Neural progenitor cell (in vitro differentiated cells): ENCODE results near the gene DAP. TPM values are rescaled to one million over a fixed set of nuclear protein-coding genes. Genes with fewer than 3 reads are reported as not detected.
A peak's percentile ranks its signal among the peaks of the same experiment; 100 is the strongest.
"Not testable (repeated sequence)": the region's sequence is repeated elsewhere in the genome, so short reads cannot be mapped to it uniquely, and the experiment has no call there.

Experiments
- DNase-seq: peaks from one replicate; pipeline ENCODE4 v3.0.0-alpha.2; 2016; ENCODE audit warnings: low spot score
- H2AFZ ChIP-seq: fragments of 200-600 bp; sonication (generic); replicated peaks from 2 replicates; pipeline ENCODE4 v1.6.1; 2016; ENCODE audit warnings: antibody characterized with exemption
- H3F3A ChIP-seq: fragments of 200-600 bp; sonication (generic); 2 replicates; pipeline ENCODE4 v1.6.1; 2016; ENCODE audit warnings: antibody characterized with exemption, low read depth
- H3K27ac ChIP-seq: fragments of 200-600 bp; sonication (generic); 2 replicates; pipeline ENCODE4 v1.5.1; 2016; ENCODE audit warnings: mild to moderate bottlenecking
- H3K27me3 ChIP-seq: fragments of 200-600 bp; sonication (generic); 2 replicates; pipeline ENCODE4 v1.6.1; 2016; ENCODE audit warnings: mild to moderate bottlenecking, moderate library complexity
- H3K36me3 ChIP-seq: fragments of 200-600 bp; sonication (generic); 2 replicates; pipeline ENCODE4 v1.5.1; 2016
- H3K4me1 ChIP-seq: fragments of 200-600 bp; sonication (generic); 2 replicates; pipeline ENCODE4 v1.6.1; 2016; ENCODE audit warnings: mixed run types
- H3K4me2 ChIP-seq: fragments of 200-600 bp; sonication (generic); 2 replicates; pipeline ENCODE4 v1.6.1; 2016
- H3K4me3 ChIP-seq: fragments of 200-600 bp; sonication (generic); 2 replicates; pipeline ENCODE4 v1.5.1; 2016
- H3K79me2 ChIP-seq: fragments of 200-600 bp; sonication (generic); 2 replicates; pipeline ENCODE4 v1.6.1; 2016; ENCODE audit warnings: low read depth
- H3K9ac ChIP-seq: fragments of 200-600 bp; sonication (generic); 2 replicates; pipeline ENCODE4 v1.6.1; 2016
- H3K9me3 ChIP-seq: fragments of 200-600 bp; sonication (generic); 2 replicates; pipeline ENCODE4 v1.5.1; 2016; ENCODE audit warnings: low read depth
- H4K20me1 ChIP-seq: fragments of 200-600 bp; sonication (generic); 2 replicates; pipeline ENCODE4 v1.6.1; 2016; ENCODE audit warnings: low read depth
- H3K27ac Mint-ChIP-seq: 3 replicates; pipeline ENCODE4 v1.8.0; 2021; ENCODE audit warnings: mixed read lengths
- H3K27me3 Mint-ChIP-seq: 2 replicates; pipeline ENCODE4 v1.8.0; 2022; ENCODE audit warnings: low read depth, mild to moderate bottlenecking, inconsistent platforms, moderate library complexity, mixed read lengths; ENCODE audit not compliant: insufficient read depth
- H3K36me3 Mint-ChIP-seq: 3 replicates; pipeline ENCODE4 v1.8.0; 2021; ENCODE audit warnings: mixed read lengths
- H3K4me1 Mint-ChIP-seq: 3 replicates; pipeline ENCODE4 v1.8.0; 2021; ENCODE audit warnings: mixed read lengths
- H3K4me3 Mint-ChIP-seq: 3 replicates; pipeline ENCODE4 v1.8.0; 2021; ENCODE audit warnings: mild to moderate bottlenecking, moderate library complexity, mixed read lengths
- H3K9me3 Mint-ChIP-seq: 3 replicates; pipeline ENCODE4 v1.8.0; 2020; ENCODE audit warnings: mixed read lengths
- EZH2 ChIP-seq: fragments of 200-600 bp; sonication (generic); IDR thresholded peaks from 2 replicates; pipeline ENCODE4 v1.6.1; 2017; ENCODE audit warnings: antibody characterized with exemption, mild to moderate bottlenecking, moderate library complexity
- EZH2phosphoT487 ChIP-seq: fragments of 200-600 bp; sonication (generic); IDR thresholded peaks from 2 replicates; pipeline ENCODE4 v1.6.1; 2017; ENCODE audit warnings: antibody characterized with exemption
- total RNA-seq: library from RNA; depleted of rRNA; stranded (reverse); fragments of >200 nt; gene quantifications from 2 replicates; pipeline ENCODE4 v1.2.3, GENCODE V29; 2015; ENCODE audit warnings: low replicate concordance
- TF ChIP-seq, protein P1 (sequence below): fragments of 200-600 bp; sonication (generic); IDR thresholded peaks from 2 replicates; pipeline ENCODE4 v1.5.1; 2017; ENCODE audit warnings: antibody characterized with exemption, mild to moderate bottlenecking

Gene DAP
- total RNA-seq, 1 donor from 2014 or later: 12.2 TPM

DNA sequence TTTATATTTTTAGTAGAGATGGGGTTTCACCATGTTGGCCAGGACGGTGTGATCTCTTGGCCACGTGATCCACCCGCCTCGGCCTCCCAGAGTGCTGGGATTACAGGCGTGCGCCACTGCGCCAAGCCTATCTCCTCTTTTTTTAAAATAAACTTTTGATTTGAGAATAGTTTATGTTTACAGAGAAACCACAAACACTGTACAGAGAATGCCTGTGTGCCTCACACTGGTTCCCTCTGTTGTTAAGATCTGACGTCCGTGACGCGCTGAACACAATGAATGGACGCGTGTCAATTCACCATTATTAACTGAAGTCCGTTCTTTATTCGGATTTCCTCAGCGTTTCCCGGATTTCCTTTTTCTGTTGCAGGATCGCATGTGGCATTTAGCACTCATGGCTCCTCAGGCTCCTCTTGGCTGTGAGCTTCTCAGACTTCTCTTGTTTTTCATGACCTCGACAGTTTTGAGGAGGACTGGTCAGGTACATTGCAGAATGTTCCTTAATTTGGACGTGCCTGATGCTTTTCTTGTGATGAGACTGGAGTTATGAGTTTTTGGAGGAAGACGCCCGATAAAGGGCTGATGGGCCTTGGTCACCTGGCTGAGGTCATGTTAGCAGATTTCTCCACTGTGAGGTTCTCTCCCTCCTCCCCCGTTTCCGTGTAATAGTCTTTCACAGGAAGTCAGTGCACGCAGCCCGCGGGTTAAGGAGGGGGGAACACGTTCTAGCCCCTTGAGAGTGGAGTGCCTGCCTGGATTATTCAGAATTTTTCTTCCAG is 127.6 kb downstream of the DAP start:
- TF ChIP-seq EZH2 (no peak), EZH2phosphoT487 (no peak)
- TF ChIP-seq, protein P1, sequence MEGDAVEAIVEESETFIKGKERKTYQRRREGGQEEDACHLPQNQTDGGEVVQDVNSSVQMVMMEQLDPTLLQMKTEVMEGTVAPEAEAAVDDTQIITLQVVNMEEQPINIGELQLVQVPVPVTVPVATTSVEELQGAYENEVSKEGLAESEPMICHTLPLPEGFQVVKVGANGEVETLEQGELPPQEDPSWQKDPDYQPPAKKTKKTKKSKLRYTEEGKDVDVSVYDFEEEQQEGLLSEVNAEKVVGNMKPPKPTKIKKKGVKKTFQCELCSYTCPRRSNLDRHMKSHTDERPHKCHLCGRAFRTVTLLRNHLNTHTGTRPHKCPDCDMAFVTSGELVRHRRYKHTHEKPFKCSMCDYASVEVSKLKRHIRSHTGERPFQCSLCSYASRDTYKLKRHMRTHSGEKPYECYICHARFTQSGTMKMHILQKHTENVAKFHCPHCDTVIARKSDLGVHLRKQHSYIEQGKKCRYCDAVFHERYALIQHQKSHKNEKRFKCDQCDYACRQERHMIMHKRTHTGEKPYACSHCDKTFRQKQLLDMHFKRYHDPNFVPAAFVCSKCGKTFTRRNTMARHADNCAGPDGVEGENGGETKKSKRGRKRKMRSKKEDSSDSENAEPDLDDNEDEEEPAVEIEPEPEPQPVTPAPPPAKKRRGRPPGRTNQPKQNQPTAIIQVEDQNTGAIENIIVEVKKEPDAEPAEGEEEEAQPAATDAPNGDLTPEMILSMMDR: no peak
- H3K4me1 Mint-ChIP-seq: peaks cover 35% of the 10 kb centered on the region
- H3K27me3 Mint-ChIP-seq: peaks cover 10% of the 10 kb centered on the region

DNA sequence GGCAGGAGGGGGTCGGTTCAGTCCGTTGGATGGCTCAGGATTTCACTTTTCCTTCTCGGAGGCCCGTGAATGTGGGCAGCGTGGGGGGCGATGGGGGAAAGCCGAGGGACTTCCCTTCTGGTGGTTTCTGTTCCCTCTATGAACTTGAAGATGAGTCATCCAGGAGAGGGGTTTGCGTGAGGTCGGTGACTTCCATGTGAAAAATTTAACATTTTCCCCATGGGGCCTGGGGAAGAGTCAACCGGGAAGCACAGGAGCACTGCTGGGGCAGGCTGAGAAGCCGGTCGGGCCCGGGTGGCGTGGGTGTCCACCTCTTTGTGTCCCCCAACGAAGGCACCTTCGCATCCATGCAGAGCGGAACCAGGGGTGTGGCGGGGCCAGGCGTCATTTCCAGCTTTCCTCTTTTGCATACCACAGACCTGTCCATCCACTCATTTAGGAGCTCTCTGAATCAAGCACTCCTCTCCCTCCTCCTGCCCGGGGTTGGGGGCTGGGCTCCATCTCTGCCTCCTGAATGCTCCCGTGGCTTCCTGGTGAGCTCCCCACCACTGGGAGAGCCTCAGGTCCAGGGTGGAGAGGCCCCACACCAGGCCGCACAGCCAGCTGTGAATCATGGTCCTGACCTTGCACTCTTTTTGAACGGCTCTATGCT is 128.8 kb downstream of the DAP start:
- no peak for TF ChIP-seq EZH2
- no peak for TF ChIP-seq EZH2phosphoT487
- TF ChIP-seq, protein P1: no peak
- no peaks in the 10 kb centered on the region for H3K9me3 Mint-ChIP-seq
- peaks cover 3% of the 10 kb centered on the region for H3K27me3 ChIP-seq
- no peaks in the 10 kb centered on the region for H3K9me3 ChIP-seq
- H3K36me3 ChIP-seq: no peaks in the 10 kb centered on the region
- no peak overlapping the region for H3K9ac ChIP-seq
- no peak overlapping the region for H3K27ac ChIP-seq
- H3K4me3 ChIP-seq: no peak overlapping the region
- peaks cover 12% of the 10 kb centered on the region for H3K27me3 Mint-ChIP-seq
- H2AFZ ChIP-seq: no peak overlapping the region
- no peak for DNase-seq
- H3K27ac Mint-ChIP-seq: no peak overlapping the region
- H3K4me1 ChIP-seq: peaks cover 12% of the 10 kb centered on the region
- H3K4me1 Mint-ChIP-seq: peaks cover 33% of the 10 kb centered on the region
- H3K79me2 ChIP-seq: no peaks in the 10 kb centered on the region
- no peaks in the 10 kb centered on the region for H4K20me1 ChIP-seq
- H3K4me3 Mint-ChIP-seq: no peak overlapping the region
- peaks cover 3% of the 10 kb centered on the region for H3F3A ChIP-seq
- no peaks in the 10 kb centered on the region for H3K36me3 Mint-ChIP-seq
- H3K4me2 ChIP-seq: no peak overlapping the region

More for the DNA sequence above, 127.6 kb downstream of the DAP start:
- no peak overlapping the region for H3K4me2 ChIP-seq
- no peaks in the 10 kb centered on the region for H3K36me3 ChIP-seq
- H3K4me3 ChIP-seq: no peak overlapping the region
- no peaks in the 10 kb centered on the region for H3K9me3 ChIP-seq
- H3K27ac ChIP-seq: no peak overlapping the region
- no peak for DNase-seq
- H3K79me2 ChIP-seq: no peaks in the 10 kb centered on the region
- peaks cover 5% of the 10 kb centered on the region for H3K27me3 ChIP-seq
- no peaks in the 10 kb centered on the region for H3K36me3 Mint-ChIP-seq
- H3K9ac ChIP-seq: no peak overlapping the region
- peaks cover 3% of the 10 kb centered on the region for H3K9me3 Mint-ChIP-seq
- peaks cover 2% of the 10 kb centered on the region for H3F3A ChIP-seq
- H3K4me3 Mint-ChIP-seq: no peak overlapping the region
- H4K20me1 ChIP-seq: no peaks in the 10 kb centered on the region
- H2AFZ ChIP-seq: no peak overlapping the region
- peak overlapping the region; percentile 78 for H3K27ac Mint-ChIP-seq
- H3K4me1 ChIP-seq: peaks cover 9% of the 10 kb centered on the region

DNA sequence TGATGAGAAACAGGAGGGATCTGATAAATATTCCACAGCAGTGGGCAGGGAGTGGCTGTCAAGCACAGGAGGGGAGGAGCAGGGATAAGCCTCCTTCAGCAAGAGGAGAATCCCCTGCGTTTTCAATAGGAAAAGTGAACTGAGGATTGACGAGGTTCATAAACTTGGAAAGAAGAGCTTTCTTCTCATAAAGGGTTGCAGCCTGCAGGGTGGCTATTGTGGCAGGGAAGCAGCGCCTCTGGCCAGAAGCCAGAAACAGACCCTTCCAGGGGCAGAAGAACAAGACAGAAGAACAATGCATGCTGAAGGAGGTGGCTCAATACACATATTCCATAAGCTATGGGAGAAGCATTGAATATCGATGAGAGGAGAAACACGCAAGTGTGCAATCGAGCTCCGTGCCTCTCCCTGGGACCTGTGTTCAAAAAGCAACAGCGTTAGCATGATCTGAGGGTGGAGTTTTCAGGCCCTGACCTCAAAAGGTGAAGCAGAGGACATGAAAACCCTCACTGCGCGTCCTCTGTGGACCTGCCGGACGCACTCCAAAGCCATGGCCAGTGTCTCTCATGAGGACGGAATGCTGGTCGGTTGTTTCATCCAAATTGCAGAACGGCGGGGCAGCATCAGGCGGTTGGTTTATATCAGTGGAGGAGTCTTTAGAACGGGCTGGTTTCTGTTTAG is 129.6 kb downstream of the DAP start:
- no peaks in the 10 kb centered on the region for H3K9me3 ChIP-seq
- H3F3A ChIP-seq: peaks cover 6% of the 10 kb centered on the region
- H3K9ac ChIP-seq: no peak overlapping the region
- no peak overlapping the region for H2AFZ ChIP-seq
- Mint-ChIP-seq H3K27ac (peak overlapping the region; percentile 44), H3K27me3 (peaks cover 14% of the 10 kb centered on the region), H3K36me3 (no peaks in the 10 kb centered on the region), H3K9me3 (no peaks in the 10 kb centered on the region), H3K4me1 (peaks cover 36% of the 10 kb centered on the region), H3K4me3 (no peak overlapping the region)
- TF ChIP-seq, protein P1: no peak
- H3K79me2 ChIP-seq: no peaks in the 10 kb centered on the region
- no peak overlapping the region for H3K27ac ChIP-seq
- peaks cover 16% of the 10 kb centered on the region for H3K4me1 ChIP-seq
- no peak for DNase-seq
- no peaks in the 10 kb centered on the region for H3K27me3 ChIP-seq
- no peaks in the 10 kb centered on the region for H4K20me1 ChIP-seq
- no peaks in the 10 kb centered on the region for H3K36me3 ChIP-seq
- no peak overlapping the region for H3K4me3 ChIP-seq
- no peak overlapping the region for H3K4me2 ChIP-seq

DNA sequence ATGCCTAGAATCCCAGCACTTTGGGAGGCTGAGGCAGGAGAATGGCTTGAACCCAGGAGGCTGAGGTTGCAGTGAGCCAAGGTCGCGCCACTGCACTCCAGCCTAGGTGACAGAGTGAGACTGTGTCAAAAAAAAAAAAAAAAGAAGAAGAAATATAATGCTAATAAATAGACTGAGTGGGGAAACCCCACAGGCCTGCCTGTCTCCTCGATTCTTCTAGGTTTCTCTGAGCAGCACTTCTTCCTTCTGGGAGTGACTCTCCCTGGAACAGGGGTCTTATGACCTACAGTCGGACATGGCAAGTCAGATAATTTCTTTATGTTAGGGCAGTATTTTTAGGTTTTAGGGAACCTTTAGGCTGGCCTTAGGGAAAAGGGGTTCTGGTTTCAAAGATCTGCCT is 130.3 kb downstream of the DAP start:
- H3K27me3 ChIP-seq, H3K36me3 ChIP-seq, H3F3A ChIP-seq, H3K9me3 ChIP-seq, DNase-seq, H2AFZ ChIP-seq, H3K4me3 ChIP-seq, H3K27ac ChIP-seq, H3K4me2 ChIP-seq, H3K9ac ChIP-seq, H4K20me1 ChIP-seq, H3K4me3 Mint-ChIP-seq, H3K9me3 Mint-ChIP-seq, H3K36me3 Mint-ChIP-seq, H3K79me2 ChIP-seq: not testable (repeated sequence)
- H3K4me1 ChIP-seq: peaks cover 16% of the 10 kb centered on the region
- Mint-ChIP-seq H3K27ac (peak overlapping the region; percentile 44), H3K27me3 (peaks cover 14% of the 10 kb centered on the region), H3K4me1 (peaks cover 39% of the 10 kb centered on the region)
